ENCODE data around the gene DNAH1. TPM values are rescaled to one million over a fixed set of nuclear protein-coding genes. Genes with fewer than 3 reads are reported as not detected.

The DNAH1 gene
- total RNA-seq, 1 experiment from 2014 or later = 8.3 TPM

- no peak overlapping the region for H3K9ac ChIP-seq (ENCODE audit: low read length)
- H3K79me2 ChIP-seq (ENCODE audit: low read length) = no peaks in the 10 kb centered on the region
- no peak overlapping the region for H3K4me3 ChIP-seq (ENCODE audit: low read length)
- no peak for DNase-seq
- H3K27ac ChIP-seq (ENCODE audit: low read length) = no peak overlapping the region
- no peaks in the 10 kb centered on the region for H3K4me1 ChIP-seq (ENCODE audit: low read length)
- no peaks in the 10 kb centered on the region for H3K9me2 ChIP-seq (replicated peaks; ENCODE audit: insufficient read depth, low read length)
- H4K20me1 ChIP-seq (ENCODE audit: insufficient read depth, low read depth, low read length) = no peaks in the 10 kb centered on the region
- no peak overlapping the region for H3K4me2 ChIP-seq (ENCODE audit: low read depth, low read length, poor library complexity, severe bottlenecking)
- H3K9me3 ChIP-seq (ENCODE audit: low read length) = no peaks in the 10 kb centered on the region
- no peaks in the 10 kb centered on the region for H3K36me3 ChIP-seq (ENCODE audit: insufficient read depth, low read length)
- H3K27me3 ChIP-seq (ENCODE audit: low read length) = no peaks in the 10 kb centered on the region
- H2AFZ ChIP-seq (ENCODE audit: low read length) = no peak overlapping the region
These were observed 120.5 kb downstream of the DNAH1 start for GRCh38 chr3:52436500-52437149.

DNA sequence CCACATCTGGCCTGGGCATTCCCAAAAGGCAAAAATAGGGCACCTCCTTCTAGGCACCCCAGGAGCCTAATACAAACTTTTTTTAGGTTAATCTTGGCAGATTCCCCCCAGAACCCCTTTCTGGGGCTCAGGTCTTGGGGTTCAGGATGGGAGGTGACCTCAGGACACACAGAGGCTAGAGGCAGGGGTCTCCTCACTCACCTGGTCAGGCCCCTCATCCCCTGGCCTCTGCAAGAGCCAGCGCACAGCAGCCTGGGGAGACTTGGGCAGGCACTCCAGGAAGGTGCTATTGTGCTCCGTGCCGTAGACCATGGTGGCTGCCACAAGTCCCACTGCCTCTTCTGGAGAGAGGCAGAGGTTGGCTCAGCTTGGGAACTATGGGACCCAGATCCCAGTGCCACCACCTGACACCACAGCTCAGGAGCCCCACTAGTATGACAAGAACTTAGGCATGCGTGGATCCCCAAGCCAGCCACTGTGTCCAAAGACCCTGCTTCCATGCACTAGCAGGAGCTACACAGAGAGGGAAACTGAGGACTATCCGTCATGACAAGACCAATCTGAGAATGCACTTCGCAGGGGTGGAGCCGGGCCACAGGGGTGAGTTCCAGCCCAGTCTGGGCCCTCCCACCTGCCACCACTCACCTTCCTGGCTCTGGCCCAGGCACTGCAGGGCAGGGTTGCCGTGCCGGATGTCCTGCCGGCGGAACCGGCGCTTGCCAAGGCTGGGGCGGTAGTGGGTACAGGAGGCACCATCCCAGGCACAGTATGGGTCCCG, 121.4 kb downstream of the DNAH1 start:
- H3K4me3 ChIP-seq (ENCODE audit: low read length) = no peak overlapping the region
- no peaks in the 10 kb centered on the region for H4K20me1 ChIP-seq (ENCODE audit: insufficient read depth, low read depth, low read length)
- no peak overlapping the region for H2AFZ ChIP-seq (ENCODE audit: low read length)
- no peaks in the 10 kb centered on the region for H3K27me3 ChIP-seq (ENCODE audit: low read length)
- H3K27ac ChIP-seq (ENCODE audit: low read length) = no peak overlapping the region
- H3K4me1 ChIP-seq (ENCODE audit: low read length) = no peaks in the 10 kb centered on the region
- H3K9me3 ChIP-seq (ENCODE audit: low read length) = no peaks in the 10 kb centered on the region
- DNase-seq = no peak
- no peaks in the 10 kb centered on the region for H3K9me2 ChIP-seq (replicated peaks; ENCODE audit: insufficient read depth, low read length)
- H3K9ac ChIP-seq (ENCODE audit: low read length) = no peak overlapping the region
- H3K36me3 ChIP-seq (ENCODE audit: insufficient read depth, low read length) = no peaks in the 10 kb centered on the region
- H3K79me2 ChIP-seq (ENCODE audit: low read length) = no peaks in the 10 kb centered on the region
- no peak overlapping the region for H3K4me2 ChIP-seq (ENCODE audit: low read depth, low read length, poor library complexity, severe bottlenecking)

- DNase-seq = no peak
- Histone ChIP-seq H3K79me2 (ENCODE audit: low read length) (no peaks in the 10 kb centered on the region), H4K20me1 (ENCODE audit: insufficient read depth, low read depth, low read length) (no peaks in the 10 kb centered on the region), H3K27me3 (ENCODE audit: low read length) (no peaks in the 10 kb centered on the region), H3K4me3 (ENCODE audit: low read length) (no peak overlapping the region), H2AFZ (ENCODE audit: low read length) (no peak overlapping the region), H3K27ac (ENCODE audit: low read length) (no peak overlapping the region), H3K4me1 (ENCODE audit: low read length) (no peaks in the 10 kb centered on the region), H3K36me3 (ENCODE audit: insufficient read depth, low read length) (no peaks in the 10 kb centered on the region), H3K9me2 (replicated peaks; ENCODE audit: insufficient read depth, low read length) (no peaks in the 10 kb centered on the region), H3K9me3 (ENCODE audit: low read length) (no peaks in the 10 kb centered on the region), H3K9ac (ENCODE audit: low read length) (no peak overlapping the region), H3K4me2 (ENCODE audit: low read depth, low read length, poor library complexity, severe bottlenecking) (no peak overlapping the region)
These were observed 121.9 kb downstream of the DNAH1 start for GRCh38 chr3:52438104-52438376.

DNA sequence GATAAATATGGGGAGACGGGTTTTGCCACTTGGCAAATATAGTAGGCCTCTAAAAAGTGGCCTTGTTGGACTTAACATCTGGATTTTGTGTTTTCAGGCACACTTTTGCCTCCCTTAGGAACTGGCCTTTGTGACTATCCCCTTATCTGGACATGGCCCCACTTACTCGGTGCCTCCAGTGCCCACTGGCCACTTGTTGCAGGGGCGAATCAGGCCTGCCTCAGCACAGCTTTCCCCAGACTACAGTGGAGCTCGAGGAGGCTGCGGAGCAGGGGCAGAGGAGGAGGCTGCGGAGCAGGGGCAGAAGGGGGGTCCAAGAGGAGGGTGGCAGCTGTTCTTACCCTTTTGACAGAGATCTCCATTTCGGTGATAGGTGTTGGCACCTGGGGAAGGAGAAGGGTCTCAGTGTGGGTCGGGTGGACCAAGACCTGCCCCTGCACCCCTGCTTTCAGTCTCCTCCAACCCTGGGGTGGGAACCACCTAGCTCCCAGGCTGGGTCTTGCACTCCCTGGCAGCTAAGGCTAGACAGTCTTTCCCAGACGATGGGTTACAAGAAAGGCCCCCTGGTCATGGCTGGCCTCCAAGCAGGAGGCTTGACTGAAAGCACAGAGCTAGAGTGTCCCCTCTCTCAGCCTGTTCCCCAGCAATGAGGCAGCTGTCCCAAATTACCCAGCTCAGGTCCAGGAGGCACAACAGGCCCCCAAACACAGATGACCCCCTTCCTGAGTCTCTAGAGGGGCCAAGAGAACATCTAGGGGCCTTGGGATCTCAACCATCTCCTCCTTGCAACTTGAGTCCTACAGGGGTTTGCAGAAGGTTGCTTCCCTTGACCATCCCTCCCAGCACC, 122.7 kb downstream of the DNAH1 start:
- Histone ChIP-seq H3K36me3 (ENCODE audit: insufficient read depth, low read length) (no peaks in the 10 kb centered on the region), H3K27ac (ENCODE audit: low read length) (no peak overlapping the region), H3K4me2 (ENCODE audit: low read depth, low read length, poor library complexity, severe bottlenecking) (no peak overlapping the region), H3K4me3 (ENCODE audit: low read length) (no peak overlapping the region), H3K9me3 (ENCODE audit: low read length) (no peaks in the 10 kb centered on the region), H2AFZ (ENCODE audit: low read length) (no peak overlapping the region), H4K20me1 (ENCODE audit: insufficient read depth, low read depth, low read length) (no peaks in the 10 kb centered on the region), H3K4me1 (ENCODE audit: low read length) (no peaks in the 10 kb centered on the region), H3K27me3 (ENCODE audit: low read length) (no peaks in the 10 kb centered on the region), H3K9ac (ENCODE audit: low read length) (no peak overlapping the region), H3K79me2 (ENCODE audit: low read length) (no peaks in the 10 kb centered on the region), H3K9me2 (replicated peaks; ENCODE audit: insufficient read depth, low read length) (no peaks in the 10 kb centered on the region)
- no peak for DNase-seq

DNA sequence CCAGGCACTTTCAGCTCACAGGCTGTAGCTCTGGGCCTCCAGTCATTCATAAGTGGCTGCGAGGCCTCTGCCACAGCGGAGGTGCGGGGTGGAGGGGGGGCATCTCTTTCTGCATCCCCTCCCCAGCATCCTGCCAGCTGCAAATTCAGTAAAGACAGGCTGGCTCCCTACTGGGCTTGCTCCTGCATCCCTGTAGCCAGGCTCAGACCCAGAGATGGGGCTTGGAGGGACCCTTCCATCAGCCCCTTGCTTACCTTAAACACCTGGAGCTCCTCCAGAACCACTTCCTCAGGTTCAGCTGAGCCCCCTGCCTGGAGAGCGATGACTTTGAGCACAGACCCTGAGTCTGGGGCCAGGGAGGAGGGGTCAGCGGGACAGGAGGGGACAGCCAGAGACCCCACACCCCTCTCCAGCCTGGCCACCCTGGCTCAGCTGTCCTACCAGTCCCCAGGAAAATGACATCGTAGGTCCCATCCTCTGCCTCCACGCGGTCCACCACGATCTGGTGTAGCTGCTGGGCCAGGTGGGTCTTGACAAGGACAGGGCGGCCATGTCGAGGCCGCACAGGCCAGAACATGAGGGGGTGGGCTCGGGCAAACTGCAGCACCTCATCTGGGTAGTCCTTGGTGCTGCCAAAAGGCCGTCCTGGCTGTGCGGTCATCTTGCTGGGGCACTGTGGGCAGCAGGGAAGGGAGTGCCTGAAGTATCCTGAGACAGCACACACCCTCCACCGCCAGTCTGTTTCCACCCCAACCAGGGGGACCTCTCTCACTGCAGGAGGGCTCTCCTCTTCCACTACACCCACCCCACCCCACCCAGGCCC, 123.5 kb downstream of the DNAH1 start:
- DNase-seq = no peak
- Histone ChIP-seq H3K9me3 (ENCODE audit: low read length) (no peaks in the 10 kb centered on the region), H3K27ac (ENCODE audit: low read length) (no peak overlapping the region), H3K4me2 (ENCODE audit: low read depth, low read length, poor library complexity, severe bottlenecking) (no peak overlapping the region), H3K36me3 (ENCODE audit: insufficient read depth, low read length) (no peaks in the 10 kb centered on the region), H3K9ac (ENCODE audit: low read length) (no peak overlapping the region), H3K27me3 (ENCODE audit: low read length) (no peaks in the 10 kb centered on the region), H3K4me3 (ENCODE audit: low read length) (no peak overlapping the region), H4K20me1 (ENCODE audit: insufficient read depth, low read depth, low read length) (no peaks in the 10 kb centered on the region), H3K9me2 (replicated peaks; ENCODE audit: insufficient read depth, low read length) (no peaks in the 10 kb centered on the region), H2AFZ (ENCODE audit: low read length) (no peak overlapping the region), H3K79me2 (ENCODE audit: low read length) (no peaks in the 10 kb centered on the region), H3K4me1 (ENCODE audit: low read length) (peaks cover 4% of the 10 kb centered on the region; the same call in 1 of the 2 replicates)

GRCh38 chr3:52440249-52440551, 124.1 kb downstream of the DNAH1 start:
- no peaks in the 10 kb centered on the region for H3K9me2 ChIP-seq (replicated peaks; ENCODE audit: insufficient read depth, low read length)
- H3K9me3 ChIP-seq (ENCODE audit: low read length) = no peaks in the 10 kb centered on the region
- no peak overlapping the region for H3K9ac ChIP-seq (ENCODE audit: low read length)
- H3K4me3 ChIP-seq (ENCODE audit: low read length) = no peak overlapping the region
- DNase-seq = no peak
- H3K4me2 ChIP-seq (ENCODE audit: low read depth, low read length, poor library complexity, severe bottlenecking) = no peak overlapping the region
- no peaks in the 10 kb centered on the region for H4K20me1 ChIP-seq (ENCODE audit: insufficient read depth, low read depth, low read length)
- H3K27ac ChIP-seq (ENCODE audit: low read length) = no peak overlapping the region
- H3K27me3 ChIP-seq (ENCODE audit: low read length) = no peaks in the 10 kb centered on the region
- H3K79me2 ChIP-seq (ENCODE audit: low read length) = no peaks in the 10 kb centered on the region
- H3K36me3 ChIP-seq (ENCODE audit: insufficient read depth, low read length) = no peaks in the 10 kb centered on the region
- H3K4me1 ChIP-seq (ENCODE audit: low read length) = peaks cover 6% of the 10 kb centered on the region; the same call in 1 of the 2 replicates
- H2AFZ ChIP-seq (ENCODE audit: low read length) = no peak overlapping the region

DNA sequence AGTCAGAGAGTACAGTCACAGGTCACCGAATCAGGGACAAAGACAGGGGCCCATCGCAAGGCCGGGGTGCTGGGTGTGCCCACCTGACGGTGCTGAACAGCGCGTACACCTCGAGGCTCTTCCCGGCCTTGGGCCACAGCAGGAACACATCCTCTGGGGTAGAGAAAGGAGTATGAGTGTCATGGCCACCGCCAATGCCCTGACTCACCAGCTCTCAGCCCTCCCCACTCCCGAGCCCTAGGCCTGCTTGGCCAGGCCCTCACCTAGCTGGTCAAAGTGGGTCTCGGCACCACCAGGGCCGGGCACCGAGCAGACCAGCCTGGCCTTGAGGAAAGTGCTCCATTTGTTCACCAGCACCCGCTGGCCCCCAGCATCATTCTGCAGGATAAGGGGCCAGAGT, 124.6 kb downstream of the DNAH1 start:
- no peaks in the 10 kb centered on the region for H3K79me2 ChIP-seq (ENCODE audit: low read length)

More for the DNA sequence above, 124.6 kb downstream of the DNAH1 start:
- Histone ChIP-seq H3K4me2 (ENCODE audit: low read depth, low read length, poor library complexity, severe bottlenecking) (no peak overlapping the region), H2AFZ (ENCODE audit: low read length) (no peak overlapping the region), H3K4me3 (ENCODE audit: low read length) (no peak overlapping the region), H3K27ac (ENCODE audit: low read length) (no peak overlapping the region), H4K20me1 (ENCODE audit: insufficient read depth, low read depth, low read length) (no peaks in the 10 kb centered on the region), H3K9me2 (replicated peaks; ENCODE audit: insufficient read depth, low read length) (no peaks in the 10 kb centered on the region), H3K9me3 (ENCODE audit: low read length) (no peaks in the 10 kb centered on the region), H3K9ac (ENCODE audit: low read length) (no peak overlapping the region), H3K36me3 (ENCODE audit: insufficient read depth, low read length) (no peaks in the 10 kb centered on the region), H3K27me3 (ENCODE audit: low read length) (no peaks in the 10 kb centered on the region), H3K4me1 (ENCODE audit: low read length) (peaks cover 6% of the 10 kb centered on the region; the same call in 1 of the 2 replicates)
- no peak for DNase-seq

All from Karpas-422 (cell line).